ENCODE data around the gene CDK1. TPM values are rescaled to one million over a fixed set of nuclear protein-coding genes. Genes with fewer than 3 reads are reported as not detected.
A peak's percentile ranks its signal among the peaks of the same experiment; 100 is the strongest.

Gene CDK1
- total RNA-seq, 4 donors from 2014 or later: 0.26 to 2.8 (median 0.75) TPM

GRCh38 chr10:60820093-60820754 is 41.9 kb downstream of the CDK1 start:
- peaks cover 10 to 40% (median 19%) of the 10 kb centered on the region in 4 donors for H3K4me1 ChIP-seq
- peak in 2 of 3 experiments; percentile 15 to 38 for TF ChIP-seq CTCF (IDR thresholded peaks at IDR 0.05)
- no peak for TF ChIP-seq EP300 (IDR thresholded peaks at IDR 0.05)
- no peak overlapping the region for H3K27ac ChIP-seq (replicated peaks in 1 of 4)
- H3K27me3 ChIP-seq: no peaks in the 10 kb centered on the region
- WGBS: 80% methylated on average over 6 of the region's 6 CpGs
- H3K9me3 ChIP-seq: no peaks in the 10 kb centered on the region
- intact Hi-C loops (cut with DNase I): no loop called here
- no peaks in the 10 kb centered on the region for H3K36me3 ChIP-seq
- no peak overlapping the region for H3K4me3 ChIP-seq
- DNase-seq (ENCODE audit: extremely low spot score): no peak

GRCh38 chr10:60821656-60822055 is 43.4 kb downstream of the CDK1 start:
- intact Hi-C loops (cut with DNase I): no loop called here
- TF ChIP-seq POLR2AphosphoS5 (IDR thresholded peaks at IDR 0.05): no peak
- TF ChIP-seq EP300 (IDR thresholded peaks at IDR 0.05): no peak
- no peak for TF ChIP-seq POLR2A (IDR thresholded peaks at IDR 0.05; ENCODE audit: low read depth)
- TF ChIP-seq CTCF (IDR thresholded peaks at IDR 0.05): no peak
- no peaks in the 10 kb centered on the region for H3K36me3 ChIP-seq
- peaks cover 10 to 39% (median 15%) of the 10 kb centered on the region in 4 donors for H3K4me1 ChIP-seq
- H3K27me3 ChIP-seq: no peaks in the 10 kb centered on the region
- no peak for DNase-seq (ENCODE audit: extremely low spot score)
- H3K27ac ChIP-seq (replicated peaks in 1 of 4): no peak overlapping the region
- 77% methylated on average over 2 of the region's 2 CpGs for WGBS
- H3K9me3 ChIP-seq: no peaks in the 10 kb centered on the region
- no peak overlapping the region for H3K4me3 ChIP-seq

GRCh38 chr10:60822809-60823208 is 44.5 kb downstream of the CDK1 start:
- H3K9me3 ChIP-seq: no peaks in the 10 kb centered on the region
- peaks cover 2 to 28% (median 14%) of the 10 kb centered on the region in 4 donors for H3K4me1 ChIP-seq
- no peaks in the 10 kb centered on the region for H3K27me3 ChIP-seq
- no peak overlapping the region for H3K27ac ChIP-seq (replicated peaks in 1 of 4)
- WGBS: 76% methylated on average over 4 of the region's 4 CpGs
- DNase-seq (ENCODE audit: extremely low spot score): no peak
- intact Hi-C loops (cut with DNase I): no loop called here
- H3K4me3 ChIP-seq: no peak overlapping the region
- H3K36me3 ChIP-seq: no peaks in the 10 kb centered on the region
- TF ChIP-seq POLR2A (IDR thresholded peaks at IDR 0.05; ENCODE audit: low read depth) (no peak), EP300 (IDR thresholded peaks at IDR 0.05) (no peak), POLR2AphosphoS5 (IDR thresholded peaks at IDR 0.05) (no peak), CTCF (IDR thresholded peaks at IDR 0.05) (no peak)

GRCh38 chr10:60823324-60823723 is 45.0 kb downstream of the CDK1 start:
- H3K4me1 ChIP-seq: peaks cover 7 to 22% (median 12%) of the 10 kb centered on the region in 4 donors
- no peak for DNase-seq (ENCODE audit: extremely low spot score)
- no peaks in the 10 kb centered on the region for H3K9me3 ChIP-seq
- H3K27me3 ChIP-seq: no peaks in the 10 kb centered on the region
- H3K4me3 ChIP-seq: no peak overlapping the region
- TF ChIP-seq CTCF (IDR thresholded peaks at IDR 0.05): no peak
- no peak for TF ChIP-seq POLR2A (IDR thresholded peaks at IDR 0.05; ENCODE audit: low read depth)
- TF ChIP-seq POLR2AphosphoS5 (IDR thresholded peaks at IDR 0.05): no peak
- no peak for TF ChIP-seq EP300 (IDR thresholded peaks at IDR 0.05)
- intact Hi-C loops (cut with DNase I): no loop called here
- H3K36me3 ChIP-seq: no peaks in the 10 kb centered on the region
- WGBS: 93% methylated on average over 1 of the region's 1 CpG
- no peak overlapping the region for H3K27ac ChIP-seq (replicated peaks in 1 of 4)

- DNase-seq (ENCODE audit: extremely low spot score): no peak
- Histone ChIP-seq H3K27ac (replicated peaks in 1 of 4) (no peak overlapping the region), H3K4me3 (no peak overlapping the region), H3K27me3 (no peaks in the 10 kb centered on the region), H3K9me3 (no peaks in the 10 kb centered on the region), H3K4me1 (peaks cover 0 to 12% (median 5%) of the 10 kb centered on the region in 4 donors), H3K36me3 (no peaks in the 10 kb centered on the region)
- no peak for TF ChIP-seq POLR2AphosphoS5 (IDR thresholded peaks at IDR 0.05)
- TF ChIP-seq EP300 (IDR thresholded peaks at IDR 0.05): no peak
- no peak for TF ChIP-seq CTCF (IDR thresholded peaks at IDR 0.05)
- TF ChIP-seq POLR2A (IDR thresholded peaks at IDR 0.05; ENCODE audit: low read depth): no peak
- intact Hi-C loops (cut with DNase I): no loop called here
- 92% methylated on average over 4 of the region's 4 CpGs for WGBS
Observed at GRCh38 chr10:60825520-60825919, 47.2 kb downstream of the CDK1 start.

Data from esophagus muscularis mucosa (tissue), 4 donors.